PFSK-1 (cell line): Measurements from ENCODE around the gene NR2E3.

Experiments used
- FOXP2 ChIP-seq: optimal IDR thresholded peaks from 2 replicates; pipeline ENCODE3; 2011; ENCODE audit warnings: borderline replicate concordance, control low read depth, inconsistent platforms; ENCODE audit not compliant: insufficient read depth; ENCODE audit errors: extremely low read length, extremely low read depth
- POLR2AphosphoS5 ChIP-seq: IDR thresholded peaks from 2 replicates; pipeline ENCODE4 v1.6.1; 2012; ENCODE audit warnings: low read depth, mild to moderate bottlenecking, control low read depth, low read length, moderate library complexity
- SIN3A ChIP-seq: IDR thresholded peaks from 2 replicates; pipeline ENCODE4 v1.6.1; 2012; ENCODE audit warnings: mild to moderate bottlenecking, low read length, moderate library complexity, borderline replicate concordance; ENCODE audit not compliant: insufficient read depth
- TAF1 ChIP-seq: IDR thresholded peaks from 2 replicates; pipeline ENCODE4 v1.6.1; 2012; ENCODE audit warnings: low read length, control low read depth, borderline replicate concordance; ENCODE audit not compliant: insufficient read depth
- TF ChIP-seq, protein P1 (sequence below), 2 experiments: IDR thresholded peaks; 2 replicates each; pipeline versions ENCODE4 v1.6.1 to v1.8.0; 2011 to 2012; ENCODE audit warnings: low read depth in 2 of 2, low read length in 2 of 2, control low read depth in 1 of 2, inconsistent platforms in 1 of 2, mild to moderate bottlenecking in 1 of 2, moderate library complexity in 1 of 2; ENCODE audit not compliant: insufficient read depth in 1 of 2

NR2E3 gene

DNA sequence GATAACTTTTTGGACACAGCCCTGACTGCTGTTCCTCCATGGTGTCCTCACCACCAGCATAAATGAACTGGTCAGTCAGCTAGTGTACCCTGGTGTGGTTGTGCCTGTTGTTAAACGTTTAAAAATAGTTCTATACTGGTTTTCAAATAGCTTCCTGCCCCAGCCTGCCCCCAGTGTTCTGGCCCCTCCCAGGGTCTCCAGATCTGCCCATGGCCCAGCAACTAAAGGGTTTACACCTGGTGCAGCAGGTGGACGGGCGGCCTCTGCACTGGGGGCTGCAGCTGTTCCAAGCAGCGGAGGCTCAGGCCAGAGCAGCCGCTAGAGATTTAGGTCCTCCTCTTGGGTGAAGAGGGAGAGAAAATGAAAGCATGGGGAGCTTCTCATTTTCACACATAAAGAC is 6.1 kb upstream of the NR2E3 start:
- TF ChIP-seq TAF1: no peak
- TF ChIP-seq FOXP2: no peak
- no peak for TF ChIP-seq POLR2AphosphoS5
- TF ChIP-seq SIN3A: no peak
- TF ChIP-seq, protein P1, sequence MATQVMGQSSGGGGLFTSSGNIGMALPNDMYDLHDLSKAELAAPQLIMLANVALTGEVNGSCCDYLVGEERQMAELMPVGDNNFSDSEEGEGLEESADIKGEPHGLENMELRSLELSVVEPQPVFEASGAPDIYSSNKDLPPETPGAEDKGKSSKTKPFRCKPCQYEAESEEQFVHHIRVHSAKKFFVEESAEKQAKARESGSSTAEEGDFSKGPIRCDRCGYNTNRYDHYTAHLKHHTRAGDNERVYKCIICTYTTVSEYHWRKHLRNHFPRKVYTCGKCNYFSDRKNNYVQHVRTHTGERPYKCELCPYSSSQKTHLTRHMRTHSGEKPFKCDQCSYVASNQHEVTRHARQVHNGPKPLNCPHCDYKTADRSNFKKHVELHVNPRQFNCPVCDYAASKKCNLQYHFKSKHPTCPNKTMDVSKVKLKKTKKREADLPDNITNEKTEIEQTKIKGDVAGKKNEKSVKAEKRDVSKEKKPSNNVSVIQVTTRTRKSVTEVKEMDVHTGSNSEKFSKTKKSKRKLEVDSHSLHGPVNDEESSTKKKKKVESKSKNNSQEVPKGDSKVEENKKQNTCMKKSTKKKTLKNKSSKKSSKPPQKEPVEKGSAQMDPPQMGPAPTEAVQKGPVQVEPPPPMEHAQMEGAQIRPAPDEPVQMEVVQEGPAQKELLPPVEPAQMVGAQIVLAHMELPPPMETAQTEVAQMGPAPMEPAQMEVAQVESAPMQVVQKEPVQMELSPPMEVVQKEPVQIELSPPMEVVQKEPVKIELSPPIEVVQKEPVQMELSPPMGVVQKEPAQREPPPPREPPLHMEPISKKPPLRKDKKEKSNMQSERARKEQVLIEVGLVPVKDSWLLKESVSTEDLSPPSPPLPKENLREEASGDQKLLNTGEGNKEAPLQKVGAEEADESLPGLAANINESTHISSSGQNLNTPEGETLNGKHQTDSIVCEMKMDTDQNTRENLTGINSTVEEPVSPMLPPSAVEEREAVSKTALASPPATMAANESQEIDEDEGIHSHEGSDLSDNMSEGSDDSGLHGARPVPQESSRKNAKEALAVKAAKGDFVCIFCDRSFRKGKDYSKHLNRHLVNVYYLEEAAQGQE (IDR thresholded peaks at IDR 0.05; ENCODE audit: insufficient read depth in 1 of 2, low read depth in 2 of 2, low read length in 2 of 2): no peak

DNA sequence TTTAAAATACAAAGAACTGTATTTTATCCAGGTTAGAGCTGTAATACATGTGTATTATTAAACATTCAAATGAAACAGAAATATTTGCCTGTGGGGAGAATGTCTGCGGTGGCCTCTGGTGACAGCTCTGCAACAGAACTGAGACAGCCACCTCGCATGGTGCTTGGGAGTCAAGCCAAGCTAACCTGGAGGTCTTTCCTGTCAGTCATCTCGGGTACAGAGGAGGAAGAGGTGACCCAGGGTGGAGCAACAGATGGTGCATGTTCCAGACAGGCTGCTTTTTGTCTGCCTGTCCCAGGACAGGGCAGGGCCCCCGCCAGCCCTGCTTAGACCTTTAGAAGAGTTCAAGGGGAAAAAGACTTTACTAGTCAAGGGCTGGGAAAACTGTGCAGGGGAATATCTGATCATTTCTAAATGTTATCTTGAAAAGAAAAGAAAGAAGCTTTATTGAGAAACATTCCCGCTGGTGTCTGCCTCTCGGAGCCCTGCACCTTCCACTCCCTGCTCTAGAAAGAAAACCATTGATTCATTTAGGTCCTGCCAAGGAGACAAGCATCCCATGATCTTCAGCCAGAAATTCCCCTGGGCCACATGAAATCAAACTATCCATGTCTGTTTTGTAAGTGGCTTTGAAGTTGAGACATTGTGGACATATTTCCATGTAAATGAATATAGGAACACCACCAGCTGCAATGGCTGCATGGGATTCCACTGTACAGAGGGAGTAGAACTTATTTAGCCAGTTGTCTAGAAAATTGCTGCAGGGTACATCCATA is 5.5 kb upstream of the NR2E3 start:
- no peak for TF ChIP-seq SIN3A

DNA sequence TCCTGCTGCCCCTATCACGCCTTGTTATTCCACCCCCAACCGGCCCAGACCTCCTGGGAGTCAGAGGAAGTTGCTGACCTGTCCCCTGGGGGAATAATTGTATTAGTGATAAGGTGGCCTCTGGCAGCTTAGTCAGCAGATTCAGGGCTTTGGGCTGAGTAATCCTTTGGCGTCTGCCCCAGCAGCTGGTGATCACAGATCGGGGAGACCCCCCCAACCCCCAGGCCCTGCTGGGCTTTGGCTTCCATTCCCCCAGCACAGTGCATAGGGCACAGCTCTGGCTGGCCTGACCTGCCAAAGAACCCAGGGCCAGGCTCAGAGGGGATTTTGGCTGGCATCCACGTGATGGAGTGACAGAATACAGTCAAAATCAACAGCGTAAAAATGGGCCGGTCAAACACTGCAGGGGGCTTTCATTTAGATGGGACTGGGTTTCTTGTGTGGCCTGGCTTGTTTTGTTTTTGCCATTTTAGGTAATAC is 3.9 kb upstream of the NR2E3 start:
- no peak for TF ChIP-seq SIN3A
- no peak for TF ChIP-seq POLR2AphosphoS5
- TF ChIP-seq, protein P1 (IDR thresholded peaks at IDR 0.05; ENCODE audit: insufficient read depth in 1 of 2, low read depth in 2 of 2, low read length in 2 of 2): no peak
- no peak for TF ChIP-seq FOXP2
- TF ChIP-seq TAF1: no peak

DNA sequence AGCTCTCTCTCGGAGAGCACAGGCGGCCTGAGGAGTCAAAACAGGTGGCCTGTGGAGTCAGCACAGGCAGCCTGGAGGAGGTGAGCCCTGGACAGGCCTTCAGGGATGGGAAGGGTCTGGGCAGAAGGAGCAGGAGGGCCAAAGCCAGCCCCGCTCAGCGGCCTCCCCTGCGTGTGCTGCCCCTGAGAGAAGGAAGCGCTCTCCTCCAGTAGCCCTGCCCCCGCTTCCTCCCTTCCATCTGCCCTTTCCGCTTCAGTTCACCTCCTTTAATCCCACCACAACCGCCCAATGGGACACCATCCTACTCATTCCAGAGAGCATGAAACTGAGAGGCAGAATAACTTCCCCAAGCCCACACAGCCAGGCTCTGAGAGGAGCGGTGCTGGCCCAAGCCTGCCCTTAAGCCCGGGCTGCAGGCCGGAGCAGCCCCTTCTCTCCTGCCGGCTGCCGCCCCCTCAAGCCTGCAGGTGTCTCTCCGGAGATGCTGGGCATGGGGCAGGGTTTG is 3.2 kb upstream of the NR2E3 start:
- TF ChIP-seq, protein P1 (IDR thresholded peaks at IDR 0.05; ENCODE audit: insufficient read depth in 1 of 2, low read depth in 2 of 2, low read length in 2 of 2): no peak
- no peak for TF ChIP-seq SIN3A
- TF ChIP-seq POLR2AphosphoS5: no peak
- no peak for TF ChIP-seq FOXP2
- TF ChIP-seq TAF1: no peak

DNA sequence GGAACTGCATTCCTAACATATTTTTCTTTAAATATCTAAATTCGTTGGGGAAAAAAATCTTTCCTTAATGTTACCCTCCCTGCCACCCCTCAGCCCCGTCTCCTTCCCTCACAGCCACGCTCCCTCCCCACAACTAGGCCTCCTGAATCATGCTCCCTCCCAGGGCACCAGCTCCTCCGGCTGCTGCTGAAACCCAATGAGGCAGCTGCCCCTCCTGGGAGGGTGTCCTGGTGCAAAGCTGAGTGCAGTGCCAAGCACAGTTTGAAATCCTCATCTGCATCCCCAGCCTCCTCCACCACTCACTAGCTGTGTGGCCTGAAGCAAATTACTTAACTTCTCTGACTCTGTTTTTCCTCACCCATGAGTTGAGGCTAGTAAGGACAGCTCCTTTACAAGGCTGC is 2.7 kb upstream of the NR2E3 start:
- no peak for TF ChIP-seq SIN3A
- TF ChIP-seq FOXP2: no peak
- no peak for TF ChIP-seq POLR2AphosphoS5
- TF ChIP-seq, protein P1 (IDR thresholded peaks at IDR 0.05; ENCODE audit: insufficient read depth in 1 of 2, low read depth in 2 of 2, low read length in 2 of 2): no peak
- no peak for TF ChIP-seq TAF1
